ENCODE measurements around the gene GNG12. TPM values are rescaled to one million over a fixed set of nuclear protein-coding genes. Genes with fewer than 3 reads are reported as not detected.

GNG12 gene
- total and polyA plus RNA-seq, 2 experiments from 2014 or later, result 265 to 309 TPM

- H3K4me1 ChIP-seq (ENCODE audit: insufficient read depth), result peaks cover 25% of the 10 kb centered on the region
- H3K27me3 ChIP-seq (replicated peaks; ENCODE audit: insufficient read depth), result no peaks in the 10 kb centered on the region
- no peak overlapping the region for H3K4me2 ChIP-seq (ENCODE audit: unreplicated experiment)
- H3K79me2 ChIP-seq (ENCODE audit: insufficient read depth), result peaks cover 100% of the 10 kb centered on the region
- peaks cover 30% of the 10 kb centered on the region for H3F3A ChIP-seq (ENCODE audit: insufficient read depth)
- no peak overlapping the region for H2AFZ ChIP-seq
- no peak overlapping the region for H3K27ac ChIP-seq
- WGBS, 2 experiments (ENCODE audit: low coverage in 1 of 2, low lambda C conversion rate in 2 of 2, missing lambda C conversion rate in 2 of 2), result 43 to 49% methylated on average over 1 of the region's 1 CpG
- no peaks in the 10 kb centered on the region for H3K9me2 ChIP-seq (ENCODE audit: insufficient read depth)
- no peak for DNase-seq
- TF ChIP-seq EZH2phosphoT487 (IDR thresholded peaks at IDR 0.05; ENCODE audit: insufficient read depth, low read depth), result no peak
- no peak for TF ChIP-seq EZH2 (IDR thresholded peaks at IDR 0.05; ENCODE audit: insufficient read depth, poor library complexity, severe bottlenecking)
- H3K9ac ChIP-seq, result no peak overlapping the region
- no peaks in the 10 kb centered on the region for H3K9me3 ChIP-seq (ENCODE audit: low read depth)
- H3K4me3 ChIP-seq, result no peak overlapping the region
- peaks cover 14% of the 10 kb centered on the region for H4K20me1 ChIP-seq (ENCODE audit: insufficient read depth)
- no peaks in the 10 kb centered on the region; the same call in 1 of the 2 replicates for H3K36me3 ChIP-seq (ENCODE audit: low read depth)
- in situ Hi-C loops (cut with MboI), result no loop called here
These were observed 21.5 kb downstream of the GNG12 start for GRCh38 chr1:67811781-67812180.

GRCh38 chr1:67809887-67810286, 23.4 kb downstream of the GNG12 start:
- Histone ChIP-seq H3K9ac (no peak overlapping the region), H3K4me1 (ENCODE audit: insufficient read depth) (peaks cover 26% of the 10 kb centered on the region), H3K27me3 (replicated peaks; ENCODE audit: insufficient read depth) (no peaks in the 10 kb centered on the region), H3K4me2 (ENCODE audit: unreplicated experiment) (no peak overlapping the region), H3K36me3 (ENCODE audit: low read depth) (no peaks in the 10 kb centered on the region), H3K79me2 (ENCODE audit: insufficient read depth) (peaks cover 100% of the 10 kb centered on the region), H4K20me1 (ENCODE audit: insufficient read depth) (peaks cover 28% of the 10 kb centered on the region), H3K4me3 (no peak overlapping the region), H3F3A (ENCODE audit: insufficient read depth) (peaks cover 24% of the 10 kb centered on the region), H3K9me2 (ENCODE audit: insufficient read depth) (no peaks in the 10 kb centered on the region), H2AFZ (no peak overlapping the region), H3K27ac (no peak overlapping the region), H3K9me3 (ENCODE audit: low read depth) (no peaks in the 10 kb centered on the region)
- no peak for DNase-seq
- TF ChIP-seq EZH2phosphoT487 (IDR thresholded peaks at IDR 0.05; ENCODE audit: insufficient read depth, low read depth) (no peak), EZH2 (IDR thresholded peaks at IDR 0.05; ENCODE audit: insufficient read depth, poor library complexity, severe bottlenecking) (no peak)
- in situ Hi-C loops (cut with MboI), result no loop called here
- WGBS, 2 experiments (ENCODE audit: low coverage in 1 of 2, low lambda C conversion rate in 2 of 2, missing lambda C conversion rate in 2 of 2), result 96 to 99% methylated on average over 4 of the region's 4 CpGs

GRCh38 chr1:67807282-67807681, 26.0 kb downstream of the GNG12 start:
- Histone ChIP-seq H3K27me3 (replicated peaks; ENCODE audit: insufficient read depth) (no peaks in the 10 kb centered on the region), H3K9me2 (ENCODE audit: insufficient read depth) (no peaks in the 10 kb centered on the region), H4K20me1 (ENCODE audit: insufficient read depth) (peaks cover 44% of the 10 kb centered on the region), H3K9ac (no peak overlapping the region), H3K4me1 (ENCODE audit: insufficient read depth) (peaks cover 30% of the 10 kb centered on the region), H3K4me3 (no peak overlapping the region), H3K27ac (no peak overlapping the region), H2AFZ (no peak overlapping the region), H3K79me2 (ENCODE audit: insufficient read depth) (peaks cover 100% of the 10 kb centered on the region), H3K36me3 (ENCODE audit: low read depth) (no peaks in the 10 kb centered on the region), H3K4me2 (ENCODE audit: unreplicated experiment) (no peak overlapping the region), H3F3A (ENCODE audit: insufficient read depth) (peaks cover 10% of the 10 kb centered on the region), H3K9me3 (ENCODE audit: low read depth) (no peaks in the 10 kb centered on the region)
- TF ChIP-seq EZH2 (IDR thresholded peaks at IDR 0.05; ENCODE audit: insufficient read depth, poor library complexity, severe bottlenecking), result no peak
- TF ChIP-seq EZH2phosphoT487 (IDR thresholded peaks at IDR 0.05; ENCODE audit: insufficient read depth, low read depth), result no peak
- no peak for DNase-seq
- in situ Hi-C loops (cut with MboI), result no loop called here

GRCh38 chr1:67804710-67805109, 28.6 kb downstream of the GNG12 start:
- Histone ChIP-seq H3F3A (ENCODE audit: insufficient read depth) (peaks cover 22% of the 10 kb centered on the region), H3K4me2 (ENCODE audit: unreplicated experiment) (no peak overlapping the region), H2AFZ (no peak overlapping the region), H3K9me2 (ENCODE audit: insufficient read depth) (no peaks in the 10 kb centered on the region), H3K36me3 (ENCODE audit: low read depth) (no peaks in the 10 kb centered on the region), H3K4me3 (no peak overlapping the region), H3K9ac (no peak overlapping the region), H3K27ac (no peak overlapping the region), H3K27me3 (replicated peaks; ENCODE audit: insufficient read depth) (no peaks in the 10 kb centered on the region), H3K79me2 (ENCODE audit: insufficient read depth) (peaks cover 100% of the 10 kb centered on the region), H4K20me1 (ENCODE audit: insufficient read depth) (peaks cover 44% of the 10 kb centered on the region), H3K4me1 (ENCODE audit: insufficient read depth) (peaks cover 41% of the 10 kb centered on the region), H3K9me3 (ENCODE audit: low read depth) (no peaks in the 10 kb centered on the region)
- DNase-seq, result no peak
- in situ Hi-C loops (cut with MboI), result no loop called here
- 61 to 77% methylated on average over 2 of the region's 2 CpGs for WGBS, 2 experiments (ENCODE audit: low coverage in 1 of 2, low lambda C conversion rate in 2 of 2, missing lambda C conversion rate in 2 of 2)
- no peak for TF ChIP-seq EZH2 (IDR thresholded peaks at IDR 0.05; ENCODE audit: insufficient read depth, poor library complexity, severe bottlenecking)
- no peak for TF ChIP-seq EZH2phosphoT487 (IDR thresholded peaks at IDR 0.05; ENCODE audit: insufficient read depth, low read depth)
